Activated T-helper 2 cell treated with anti-CD3 and anti-CD28 coated beads, Interferon-gamma antibody, Interleukin-2, Interleukin-4, amounts not matched to agents 10 μg/mL and 5 μg/mL and 100 μg/mL, durations not matched to agents 14 hours and 24 hours and 36 hours (primary cell): ENCODE results near the gene GMNN. TPM values are rescaled to one million over a fixed set of nuclear protein-coding genes. Genes with fewer than 3 reads are reported as not detected.
"Not testable (repeated sequence)": the region's sequence is repeated elsewhere in the genome, so short reads cannot be mapped to it uniquely, and the experiment has no call there.

Experiments
- DNase-seq: peaks from one replicate; pipeline ENCODE4 v3.0.0; 2021; ENCODE audit warnings: low spot score
- H3K27ac Mint-ChIP-seq: one replicate; pipeline ENCODE4 v1.8.0; 2021; ENCODE audit warnings: mixed read lengths
- H3K27me3 Mint-ChIP-seq: one replicate; pipeline ENCODE4 v1.8.0; 2021; ENCODE audit warnings: low read depth, mixed read lengths
- H3K36me3 Mint-ChIP-seq: one replicate; pipeline ENCODE4 v1.8.0; 2021; ENCODE audit warnings: low read depth, mixed read lengths
- H3K4me1 Mint-ChIP-seq: one replicate; pipeline ENCODE4 v1.8.0; 2021; ENCODE audit warnings: low read depth, mixed read lengths
- H3K4me3 Mint-ChIP-seq: one replicate; pipeline ENCODE4 v1.8.0; 2021; ENCODE audit warnings: low read depth, mild to moderate bottlenecking, moderate library complexity, mixed read lengths
- H3K9me3 Mint-ChIP-seq: one replicate; pipeline ENCODE4 v1.8.0; 2021; ENCODE audit warnings: mixed read lengths
- intact Hi-C: fragments of 100-400 bp; cut with micrococcal nuclease; formaldehyde crosslinking; loops from one replicate; pipeline ENCODE4 v1.15.1; 2023
- total RNA-seq: library from RNA; stranded (reverse); gene quantifications from 2 replicates; pipeline ENCODE4 v1.2.3, GENCODE V29; 2022

Gene GMNN
- total RNA-seq, 1 donor from 2014 or later, result 68.5 TPM

DNA sequence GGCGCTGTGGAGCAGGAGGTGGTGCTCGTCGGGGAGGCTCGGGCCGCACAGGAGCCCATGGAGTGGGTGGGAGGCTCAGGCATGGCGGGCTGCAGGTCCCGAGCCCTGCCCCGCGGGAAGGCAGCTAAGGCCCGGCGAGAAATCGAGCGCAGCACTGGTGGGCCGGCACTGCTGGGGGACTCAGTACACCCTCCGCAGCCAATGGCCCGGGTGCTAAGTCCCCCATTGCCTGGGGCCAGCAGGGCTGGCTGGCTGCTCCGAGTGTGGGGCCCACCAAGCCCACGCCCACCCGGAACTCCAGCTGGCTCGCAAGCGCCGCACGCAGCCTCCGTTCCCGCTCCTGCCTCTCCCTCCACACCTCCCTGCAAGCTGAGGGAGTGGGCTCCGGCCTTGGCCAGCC is 8.8 kb upstream of the GMNN start:
- H3K27me3 Mint-ChIP-seq, H3K36me3 Mint-ChIP-seq, H3K4me3 Mint-ChIP-seq, H3K27ac Mint-ChIP-seq, DNase-seq, H3K9me3 Mint-ChIP-seq: not testable (repeated sequence)
- H3K4me1 Mint-ChIP-seq, result peaks cover 11% of the 10 kb centered on the region
- intact Hi-C loops, result loop anchor here (1.0 to 2.0 kb wide), 2 partner anchors 47 to 183 kb away; partner anchors contain the start of gene C6orf62

- peaks cover 8% of the 10 kb centered on the region for H3K4me1 Mint-ChIP-seq
- H3K9me3 Mint-ChIP-seq, result no peaks in the 10 kb centered on the region
- H3K27ac Mint-ChIP-seq, result no peak overlapping the region
- H3K4me3 Mint-ChIP-seq, result no peak overlapping the region
- no peak for DNase-seq
- no peaks in the 10 kb centered on the region for H3K36me3 Mint-ChIP-seq
- intact Hi-C loops, result loop anchor here (1.0 to 2.0 kb wide), 2 partner anchors 48 to 184 kb away; partner anchors contain the start of gene C6orf62
- H3K27me3 Mint-ChIP-seq, result no peaks in the 10 kb centered on the region
Measured at GRCh38 chr6:24766680-24767462, 7.9 kb upstream of the GMNN start.

GRCh38 chr6:24768361-24768760 is 6.4 kb upstream of the GMNN start:
- H3K36me3 Mint-ChIP-seq, result no peaks in the 10 kb centered on the region
- H3K4me1 Mint-ChIP-seq, result peaks cover 6% of the 10 kb centered on the region
- intact Hi-C loops, result no loop called here
- no peaks in the 10 kb centered on the region for H3K27me3 Mint-ChIP-seq
- no peak overlapping the region for H3K4me3 Mint-ChIP-seq
- H3K27ac Mint-ChIP-seq, result no peak overlapping the region
- no peak for DNase-seq
- no peaks in the 10 kb centered on the region for H3K9me3 Mint-ChIP-seq

DNA sequence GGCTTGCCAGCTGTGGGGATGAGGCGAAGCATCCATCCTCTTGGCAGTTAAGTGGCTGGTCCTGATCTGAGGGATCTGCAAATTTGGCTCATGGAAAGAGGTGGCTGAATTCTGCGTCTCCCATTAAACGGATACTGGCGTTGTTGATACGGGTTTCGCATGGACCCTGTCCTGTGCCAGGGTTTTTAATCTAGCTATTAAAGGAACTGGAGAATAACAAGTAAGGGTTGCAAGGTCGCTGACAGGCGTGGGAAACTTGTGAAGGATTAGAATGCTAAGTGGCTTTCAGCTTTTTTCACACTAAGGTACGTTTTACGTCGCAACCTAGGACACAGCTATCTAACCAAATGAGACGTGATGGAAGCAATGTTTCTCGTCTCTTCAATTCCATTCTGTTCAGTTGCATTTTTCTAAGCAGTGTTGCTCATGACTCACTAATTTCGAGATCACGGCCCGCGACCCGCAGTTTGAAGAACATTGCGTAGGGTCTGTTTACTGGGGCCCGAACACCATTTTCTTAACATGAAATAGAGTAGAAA is 852 bp downstream of the GMNN start:
- no peaks in the 10 kb centered on the region for H3K27me3 Mint-ChIP-seq
- H3K27ac Mint-ChIP-seq, result peak overlapping the region; percentile 98
- no peak for DNase-seq
- H3K4me1 Mint-ChIP-seq, result peaks cover 33% of the 10 kb centered on the region
- H3K9me3 Mint-ChIP-seq, result no peaks in the 10 kb centered on the region
- peaks cover 38% of the 10 kb centered on the region for H3K36me3 Mint-ChIP-seq
- intact Hi-C loops, result loop anchor here (1.0 to 10.0 kb wide), 5 partner anchors 33 to 299 kb away; partner anchors contain the start of genes ACOT13 and TDP2
- H3K4me3 Mint-ChIP-seq, result peak overlapping the region; percentile 98

DNA sequence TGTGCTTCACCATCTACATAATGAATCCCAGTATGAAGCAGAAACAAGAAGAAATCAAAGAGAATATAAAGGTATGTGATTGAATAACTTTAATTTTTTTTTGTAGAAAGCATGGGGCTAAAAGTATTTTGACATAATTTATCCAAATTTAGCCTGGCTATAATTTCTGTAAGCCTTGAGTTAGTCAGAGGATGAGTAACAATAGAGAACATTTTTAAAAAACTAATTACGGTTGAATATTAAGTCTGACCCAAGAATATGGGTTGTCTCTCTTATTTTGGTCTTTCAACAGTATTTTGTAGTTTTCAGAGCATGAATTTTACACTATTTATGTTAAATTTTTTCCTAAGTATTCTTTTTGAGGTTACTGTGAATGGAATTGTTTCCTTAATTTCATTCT is 2.5 kb downstream of the GMNN start:
- intact Hi-C loops, result loop anchor here (5.0 to 10.0 kb wide), 2 partner anchors 240 to 298 kb away; no protein-coding TSS in a partner anchor
- Mint-ChIP-seq H3K27me3 (no peaks in the 10 kb centered on the region), H3K4me3 (peak overlapping the region; percentile 58), H3K36me3 (peaks cover 52% of the 10 kb centered on the region), H3K9me3 (no peaks in the 10 kb centered on the region), H3K4me1 (peaks cover 37% of the 10 kb centered on the region), H3K27ac (no peak overlapping the region)
- DNase-seq, result no peak

- peaks cover 61% of the 10 kb centered on the region for H3K36me3 Mint-ChIP-seq
- H3K27me3 Mint-ChIP-seq, result no peaks in the 10 kb centered on the region
- H3K9me3 Mint-ChIP-seq, result no peaks in the 10 kb centered on the region
- peaks cover 38% of the 10 kb centered on the region for H3K4me1 Mint-ChIP-seq
- no peak overlapping the region for H3K27ac Mint-ChIP-seq
- no peak for DNase-seq
- intact Hi-C loops, result loop anchor here (5.0 to 10.0 kb wide), 2 partner anchors 239 to 297 kb away; no protein-coding TSS in a partner anchor
- H3K4me3 Mint-ChIP-seq, result peak overlapping the region; percentile 58
Measured at GRCh38 chr6:24778121-24778520, 3.4 kb downstream of the GMNN start.

GRCh38 chr6:24778878-24779277 is 4.1 kb downstream of the GMNN start:
- no peaks in the 10 kb centered on the region for H3K27me3 Mint-ChIP-seq
- intact Hi-C loops, result loop anchor here (5.0 to 10.0 kb wide), 2 partner anchors 238 to 296 kb away; no protein-coding TSS in a partner anchor
- H3K27ac Mint-ChIP-seq, result no peak overlapping the region
- H3K4me3 Mint-ChIP-seq, result no peak overlapping the region
- H3K9me3 Mint-ChIP-seq, result no peaks in the 10 kb centered on the region
- H3K4me1 Mint-ChIP-seq, result peaks cover 37% of the 10 kb centered on the region
- peaks cover 67% of the 10 kb centered on the region for H3K36me3 Mint-ChIP-seq
- DNase-seq, result no peak

DNA sequence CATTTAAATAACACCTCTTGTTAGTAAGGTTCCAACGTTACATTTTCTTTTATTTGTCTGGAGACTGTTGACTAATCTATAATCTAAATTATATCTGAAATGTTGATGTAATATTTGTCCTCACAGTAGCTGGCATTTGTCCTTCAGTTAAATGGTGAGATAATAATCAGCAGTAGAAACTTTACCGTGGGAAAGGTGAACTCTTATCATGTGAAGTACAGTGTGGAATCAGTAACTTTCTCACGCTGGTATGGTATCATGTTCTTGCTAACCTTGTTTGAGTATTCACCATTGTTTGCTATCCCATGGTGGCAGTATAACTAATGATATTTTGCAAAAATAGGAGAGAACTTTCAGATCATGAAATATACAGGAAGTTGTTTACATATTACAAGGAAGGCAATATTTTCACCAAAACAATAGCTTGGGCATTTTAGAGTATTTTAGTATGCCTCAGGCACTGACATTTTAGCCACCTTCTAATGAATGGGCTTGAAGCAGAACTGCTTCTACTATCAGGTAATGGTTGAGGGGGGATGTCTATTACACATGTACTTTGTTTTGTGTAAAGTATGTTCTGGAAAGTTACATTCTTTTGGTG is 4.8 kb downstream of the GMNN start:
- Mint-ChIP-seq H3K4me3 (no peak overlapping the region), H3K27me3 (no peaks in the 10 kb centered on the region), H3K36me3 (peaks cover 72% of the 10 kb centered on the region), H3K27ac (no peak overlapping the region), H3K4me1 (peaks cover 37% of the 10 kb centered on the region), H3K9me3 (no peaks in the 10 kb centered on the region)
- intact Hi-C loops, result loop anchor here (5.0 to 10.0 kb wide), 2 partner anchors 238 to 295 kb away; no protein-coding TSS in a partner anchor
- no peak for DNase-seq

DNA sequence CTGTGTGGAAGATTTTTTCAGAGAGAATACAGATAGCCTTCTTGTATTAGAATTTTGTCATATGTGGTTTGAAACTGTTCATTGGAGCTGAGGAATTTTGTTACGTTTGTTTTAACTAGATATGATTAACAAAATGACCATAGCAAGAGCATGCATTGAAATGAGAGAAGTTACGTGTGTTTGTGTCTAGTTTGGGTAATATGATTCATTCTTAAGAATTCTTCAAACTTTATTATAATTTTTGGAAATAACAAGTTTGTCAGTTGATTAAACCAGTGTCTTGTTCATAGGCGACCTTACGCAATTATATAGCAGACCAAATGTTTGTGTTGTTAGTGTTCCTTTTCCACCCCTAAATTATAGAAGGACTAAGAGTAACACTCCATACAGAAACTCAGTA is 5.5 kb downstream of the GMNN start:
- peaks cover 35% of the 10 kb centered on the region for H3K4me1 Mint-ChIP-seq
- no peak for DNase-seq
- no peaks in the 10 kb centered on the region for H3K9me3 Mint-ChIP-seq
- peaks cover 76% of the 10 kb centered on the region for H3K36me3 Mint-ChIP-seq
- H3K27me3 Mint-ChIP-seq, result no peaks in the 10 kb centered on the region
- H3K27ac Mint-ChIP-seq, result no peak overlapping the region
- intact Hi-C loops, result no loop called here
- no peak overlapping the region for H3K4me3 Mint-ChIP-seq

DNA sequence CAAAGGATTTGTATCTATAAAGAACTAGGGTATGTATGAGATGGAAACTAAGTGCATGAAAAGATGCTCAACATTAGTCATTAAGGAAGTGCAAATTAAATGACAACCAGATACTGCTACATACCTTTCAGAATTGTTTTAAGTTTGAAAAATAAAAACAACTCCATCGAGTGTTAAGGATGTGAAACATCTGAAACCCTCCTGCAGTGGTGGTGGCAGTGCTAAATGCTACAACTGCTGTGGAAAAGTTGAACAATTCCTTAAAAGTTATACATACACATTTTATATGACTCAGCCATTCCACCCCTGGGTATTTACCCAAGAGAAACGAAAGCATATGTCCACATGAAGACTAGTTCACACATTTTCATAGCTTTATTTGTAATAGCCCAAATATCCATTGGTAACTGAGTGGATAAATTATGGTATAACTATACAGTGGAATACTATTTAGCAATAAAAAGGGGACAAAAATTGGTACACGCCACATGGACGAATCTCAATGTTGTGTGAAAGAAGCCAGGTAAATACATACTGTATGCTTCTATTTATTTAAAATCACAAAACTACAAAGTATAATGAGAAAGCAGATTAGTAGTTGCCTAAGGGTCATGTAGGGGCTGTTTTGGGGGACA is 13.4 kb downstream of the GMNN start:
- no peak for DNase-seq
- Mint-ChIP-seq H3K27me3 (no peaks in the 10 kb centered on the region), H3K36me3 (peaks cover 46% of the 10 kb centered on the region), H3K4me3 (no peak overlapping the region), H3K9me3 (no peaks in the 10 kb centered on the region), H3K4me1 (peaks cover 10% of the 10 kb centered on the region), H3K27ac (peak overlapping the region; percentile 68)
- intact Hi-C loops, result no loop called here

DNA sequence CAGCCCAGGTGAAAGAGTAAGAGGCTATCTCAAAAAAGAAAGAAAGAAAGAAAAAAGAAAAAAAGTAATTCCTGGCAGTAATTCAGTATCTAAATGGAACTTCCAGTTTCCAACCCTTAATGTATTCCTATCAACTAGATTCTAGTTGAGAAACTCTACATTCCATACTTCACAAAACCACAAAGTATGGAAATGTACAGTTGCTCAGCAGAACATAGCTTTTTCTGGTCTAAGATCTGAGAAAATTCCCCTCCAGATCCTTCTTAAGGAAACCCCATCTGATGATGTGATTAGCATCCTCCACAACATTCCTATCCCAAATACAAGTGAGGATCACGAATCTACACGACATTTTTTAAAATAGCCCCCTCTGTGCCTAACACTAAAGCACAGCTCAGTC is 20.4 kb downstream of the GMNN start:
- Mint-ChIP-seq H3K4me3 (no peak overlapping the region), H3K27me3 (no peaks in the 10 kb centered on the region), H3K9me3 (no peaks in the 10 kb centered on the region), H3K4me1 (peaks cover 14% of the 10 kb centered on the region), H3K27ac (no peak overlapping the region), H3K36me3 (no peaks in the 10 kb centered on the region)
- intact Hi-C loops, result no loop called here
- DNase-seq, result no peak

DNA sequence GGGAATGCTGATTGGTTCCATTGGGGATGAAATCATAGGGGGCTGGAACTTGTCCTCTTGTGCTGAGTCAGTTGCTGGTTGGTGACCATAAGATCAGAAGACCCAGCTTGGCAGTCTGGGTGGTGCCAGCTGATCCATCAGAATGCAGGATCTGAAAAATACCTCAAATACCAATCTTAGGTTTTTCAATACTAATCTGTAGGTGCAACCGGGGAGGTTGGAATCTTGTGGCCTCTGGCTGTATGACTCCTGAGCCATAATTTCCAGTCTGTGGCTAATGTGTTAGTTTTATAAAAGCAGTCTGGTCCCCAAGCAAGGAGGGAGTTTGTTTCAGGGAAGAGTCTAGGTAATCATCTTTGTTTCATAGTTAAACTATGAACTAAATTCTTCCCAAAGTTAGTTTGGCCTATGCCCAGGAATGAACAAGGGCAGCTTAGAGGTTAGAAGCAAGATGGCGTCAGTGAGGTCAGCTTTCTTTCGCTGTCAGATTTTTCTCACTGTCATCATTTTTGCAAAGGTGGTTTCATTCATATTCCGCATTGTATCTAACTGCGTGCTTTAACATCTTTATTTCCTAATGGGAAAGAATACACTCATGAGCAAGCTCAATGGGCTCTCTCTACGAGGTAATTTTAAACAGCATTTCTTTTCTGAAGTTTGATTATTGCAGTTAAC is 22.0 kb downstream of the GMNN start:
- no peaks in the 10 kb centered on the region for H3K9me3 Mint-ChIP-seq
- no peak for DNase-seq
- H3K27me3 Mint-ChIP-seq, result no peaks in the 10 kb centered on the region
- peaks cover 3% of the 10 kb centered on the region for H3K36me3 Mint-ChIP-seq
- H3K27ac Mint-ChIP-seq, result no peak overlapping the region
- H3K4me1 Mint-ChIP-seq, result peaks cover 14% of the 10 kb centered on the region
- intact Hi-C loops, result no loop called here
- no peak overlapping the region for H3K4me3 Mint-ChIP-seq
